ENCODE measurements around the gene MYL3.

MYL3 gene

DNA sequence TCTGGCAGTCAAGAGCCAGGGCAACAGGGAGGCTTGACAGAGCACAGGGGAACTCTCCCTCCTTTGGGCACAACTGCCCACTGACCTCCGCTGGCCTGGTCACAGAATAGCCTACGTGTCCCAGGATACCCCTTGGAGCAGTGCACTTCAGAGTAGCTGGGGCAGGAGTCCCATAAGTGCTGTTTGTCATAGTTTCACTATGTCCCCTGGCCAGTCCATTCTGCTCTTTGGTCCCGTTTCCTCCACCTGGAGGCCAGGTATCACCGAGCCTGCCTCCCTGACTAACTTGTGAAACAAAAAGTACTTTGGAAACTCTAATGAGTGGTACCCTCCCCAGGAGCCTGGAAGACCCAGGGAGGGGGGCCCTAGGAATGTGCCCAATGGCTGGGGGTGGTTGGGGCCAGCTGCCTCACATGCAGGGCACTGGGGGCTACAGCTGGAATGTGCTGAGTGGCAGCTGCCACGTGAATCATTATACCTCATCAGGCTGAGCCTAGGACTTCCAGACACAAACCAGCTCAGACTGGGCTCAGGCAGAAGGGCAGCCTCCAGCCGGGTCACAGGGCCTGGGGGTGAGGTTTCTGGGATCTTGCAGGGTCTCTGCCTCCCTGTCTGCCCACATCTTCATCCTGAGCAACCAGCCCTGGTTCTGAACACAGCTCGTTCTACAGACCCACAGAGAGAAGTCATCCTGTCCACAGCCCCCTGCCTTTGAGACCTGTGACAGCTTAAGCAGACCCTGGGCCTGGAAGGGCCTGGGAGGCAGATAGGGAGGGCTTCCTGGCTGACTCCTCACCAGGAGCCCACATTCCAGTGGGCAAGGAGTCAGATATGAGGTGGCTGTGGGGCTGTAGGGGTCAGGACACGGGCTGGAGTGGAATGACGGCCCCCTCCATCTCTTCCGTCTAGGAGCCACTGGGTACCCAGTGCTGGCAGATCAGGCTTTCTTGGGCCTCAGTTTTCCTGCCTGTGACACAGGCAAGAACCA, 13.4 kb upstream of the MYL3 start:
- H3K79me2 ChIP-seq (ENCODE audit: insufficient read depth, low read depth) = no peaks in the 10 kb centered on the region
- TF ChIP-seq, protein P1, sequence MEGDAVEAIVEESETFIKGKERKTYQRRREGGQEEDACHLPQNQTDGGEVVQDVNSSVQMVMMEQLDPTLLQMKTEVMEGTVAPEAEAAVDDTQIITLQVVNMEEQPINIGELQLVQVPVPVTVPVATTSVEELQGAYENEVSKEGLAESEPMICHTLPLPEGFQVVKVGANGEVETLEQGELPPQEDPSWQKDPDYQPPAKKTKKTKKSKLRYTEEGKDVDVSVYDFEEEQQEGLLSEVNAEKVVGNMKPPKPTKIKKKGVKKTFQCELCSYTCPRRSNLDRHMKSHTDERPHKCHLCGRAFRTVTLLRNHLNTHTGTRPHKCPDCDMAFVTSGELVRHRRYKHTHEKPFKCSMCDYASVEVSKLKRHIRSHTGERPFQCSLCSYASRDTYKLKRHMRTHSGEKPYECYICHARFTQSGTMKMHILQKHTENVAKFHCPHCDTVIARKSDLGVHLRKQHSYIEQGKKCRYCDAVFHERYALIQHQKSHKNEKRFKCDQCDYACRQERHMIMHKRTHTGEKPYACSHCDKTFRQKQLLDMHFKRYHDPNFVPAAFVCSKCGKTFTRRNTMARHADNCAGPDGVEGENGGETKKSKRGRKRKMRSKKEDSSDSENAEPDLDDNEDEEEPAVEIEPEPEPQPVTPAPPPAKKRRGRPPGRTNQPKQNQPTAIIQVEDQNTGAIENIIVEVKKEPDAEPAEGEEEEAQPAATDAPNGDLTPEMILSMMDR (conservative IDR thresholded peaks at IDR 0.05; ENCODE audit: low read depth, low read length) = no peak
- no peak overlapping the region for H3K27ac ChIP-seq
- H3K27me3 ChIP-seq (ENCODE audit: insufficient read depth, low read depth) = no peaks in the 10 kb centered on the region
- H3K4me3 ChIP-seq (IDR thresholded peaks at IDR 0.05; ENCODE audit: insufficient read depth, low read depth, low read length) = no peak overlapping the region
- no peak overlapping the region for H3K4me2 ChIP-seq
- no peak overlapping the region for H2AFZ ChIP-seq (ENCODE audit: low read depth)
- H3K4me1 ChIP-seq (ENCODE audit: low read depth, poor library complexity, severe bottlenecking) = no peaks in the 10 kb centered on the region
- H3K9ac ChIP-seq = no peak overlapping the region
- no peaks in the 10 kb centered on the region for H3K36me3 ChIP-seq (ENCODE audit: insufficient read depth)
- no peaks in the 10 kb centered on the region for H4K20me1 ChIP-seq (ENCODE audit: insufficient read depth)

- Histone ChIP-seq H3K27me3 (ENCODE audit: insufficient read depth, low read depth) (no peaks in the 10 kb centered on the region), H3K27ac (no peak overlapping the region), H2AFZ (ENCODE audit: low read depth) (no peak overlapping the region), H3K79me2 (ENCODE audit: insufficient read depth, low read depth) (no peaks in the 10 kb centered on the region), H3K4me1 (ENCODE audit: low read depth, poor library complexity, severe bottlenecking) (no peaks in the 10 kb centered on the region), H3K4me2 (no peak overlapping the region), H3K9ac (no peak overlapping the region), H3K4me3 (IDR thresholded peaks at IDR 0.05; ENCODE audit: insufficient read depth, low read depth, low read length) (no peak overlapping the region), H4K20me1 (ENCODE audit: insufficient read depth) (no peaks in the 10 kb centered on the region), H3K36me3 (ENCODE audit: insufficient read depth) (no peaks in the 10 kb centered on the region)
- TF ChIP-seq, protein P1 (conservative IDR thresholded peaks at IDR 0.05; ENCODE audit: low read depth, low read length) = no peak
Observed at GRCh38 chr3:46875560-46875959, 12.3 kb upstream of the MYL3 start.

- TF ChIP-seq, protein P1 (conservative IDR thresholded peaks at IDR 0.05; ENCODE audit: low read depth, low read length) = no peak
- H3K4me3 ChIP-seq (IDR thresholded peaks at IDR 0.05; ENCODE audit: insufficient read depth, low read depth, low read length) = no peak overlapping the region
Observed at GRCh38 chr3:46874430-46874829, 11.2 kb upstream of the MYL3 start.

DNA sequence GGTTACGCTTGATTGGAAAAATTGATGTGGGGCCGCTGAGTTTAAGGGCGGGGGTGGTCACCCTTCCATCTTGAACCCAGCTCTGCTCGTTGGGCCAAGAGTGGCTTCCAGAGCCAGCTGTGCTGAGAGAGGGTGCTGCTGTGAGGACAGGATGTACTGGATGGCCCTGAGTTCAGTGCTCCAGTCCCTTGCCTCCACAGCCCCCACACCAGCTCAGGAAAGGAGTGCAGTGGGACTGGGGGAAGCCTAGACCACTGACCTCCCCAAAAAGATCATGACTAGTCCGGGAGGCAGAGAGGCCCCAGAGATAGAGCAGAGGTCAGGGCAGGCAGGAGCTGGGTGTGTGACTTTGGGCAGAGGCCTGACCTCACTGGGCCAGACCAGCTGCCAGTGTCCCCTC, 10.3 kb upstream of the MYL3 start:
- Histone ChIP-seq H3K4me1 (ENCODE audit: low read depth, poor library complexity, severe bottlenecking) (no peaks in the 10 kb centered on the region), H3K9ac (no peak overlapping the region), H3K27ac (no peak overlapping the region), H3K27me3 (ENCODE audit: insufficient read depth, low read depth) (no peaks in the 10 kb centered on the region), H4K20me1 (ENCODE audit: insufficient read depth) (no peaks in the 10 kb centered on the region), H2AFZ (ENCODE audit: low read depth) (no peak overlapping the region), H3K79me2 (ENCODE audit: insufficient read depth, low read depth) (no peaks in the 10 kb centered on the region), H3K36me3 (ENCODE audit: insufficient read depth) (no peaks in the 10 kb centered on the region), H3K4me3 (IDR thresholded peaks at IDR 0.05; ENCODE audit: insufficient read depth, low read depth, low read length) (no peak overlapping the region), H3K4me2 (no peak overlapping the region)
- TF ChIP-seq, protein P1 (conservative IDR thresholded peaks at IDR 0.05; ENCODE audit: low read depth, low read length) = no peak

More at GRCh38 chr3:46874430-46874829, 11.2 kb upstream of the MYL3 start:
- H3K9ac ChIP-seq = no peak overlapping the region
- no peaks in the 10 kb centered on the region for H3K4me1 ChIP-seq (ENCODE audit: low read depth, poor library complexity, severe bottlenecking)
- no peaks in the 10 kb centered on the region for H3K36me3 ChIP-seq (ENCODE audit: insufficient read depth)
- no peak overlapping the region for H2AFZ ChIP-seq (ENCODE audit: low read depth)
- H3K27me3 ChIP-seq (ENCODE audit: insufficient read depth, low read depth) = no peaks in the 10 kb centered on the region
- H3K27ac ChIP-seq = no peak overlapping the region
- no peaks in the 10 kb centered on the region for H3K79me2 ChIP-seq (ENCODE audit: insufficient read depth, low read depth)
- no peak overlapping the region for H3K4me2 ChIP-seq
- H4K20me1 ChIP-seq (ENCODE audit: insufficient read depth) = no peaks in the 10 kb centered on the region

Measured in KMS-11 (cell line).